ENCODE data around the gene PIGC. TPM values are rescaled to one million over a fixed set of nuclear protein-coding genes. Genes with fewer than 3 reads are reported as not detected.

Gene PIGC
- total and polyA plus RNA-seq, 2 donors (not counting 3 experiments of a cell fraction or from before 2014, with no cell fraction given) = 16.1 to 25.8 TPM

DNA sequence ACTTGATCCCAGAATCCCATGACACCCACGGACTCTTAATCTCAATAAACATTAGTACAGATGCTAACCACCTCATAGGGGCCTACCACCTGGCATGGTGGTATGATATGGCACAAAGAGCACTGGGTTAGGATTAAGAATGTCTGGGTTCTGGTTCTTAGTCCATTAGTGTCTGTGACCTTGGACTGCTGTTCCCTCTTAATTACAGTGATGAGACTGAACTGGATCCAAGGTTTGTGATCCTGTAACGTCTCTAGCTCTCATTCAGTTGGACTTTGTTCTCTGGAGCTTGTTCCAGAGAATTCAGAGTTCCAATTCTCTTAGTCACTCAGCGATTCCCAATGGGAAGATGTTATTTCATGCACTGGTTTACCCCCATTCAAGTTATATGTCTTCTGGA lies 23.6 kb upstream of the PIGC start:
- intact Hi-C loops (cut with micrococcal nuclease) = no loop called here
- ChIA-PET CTCF (interaction anchor here (1.3 to 2.2 kb wide), 2 partner anchors 16 to 19 kb away, joined by 3 to 6 read pairs; no protein-coding TSS in a partner anchor), POLR2A (no interaction called here)
- Histone ChIP-seq H3K36me3 (ENCODE audit: control insufficient read depth in 2 of 2, extremely low read depth in 1 of 2, insufficient read depth in 2 of 2, low read length in 2 of 2) (no peaks in the 10 kb centered on the region), H3K27ac (ENCODE audit: insufficient read depth, low read depth, low read length) (no peak overlapping the region), H2AFZ (ENCODE audit: low read depth, low read length) (no peak overlapping the region), H3K4me1 (ENCODE audit: control insufficient read depth, extremely low read depth, insufficient read depth, low read length) (no peaks in the 10 kb centered on the region), H4K20me1 (replicated peaks; ENCODE audit: control insufficient read depth, extremely low read depth, insufficient read depth, low read length) (no peaks in the 10 kb centered on the region), H3K4me2 (ENCODE audit: insufficient read depth, low read length) (no peak overlapping the region), H3K79me2 (ENCODE audit: control insufficient read depth, insufficient read depth, low read length) (no peaks in the 10 kb centered on the region), H3K9me3 (replicated peaks; ENCODE audit: control insufficient read depth, insufficient read depth, low read length) (no peaks in the 10 kb centered on the region), H3K4me3 (replicated peaks in 1 of 3; ENCODE audit: insufficient read depth in 1 of 3, low read depth in 1 of 3, low read length in 3 of 3) (no peak overlapping the region), H3K27me3 (ENCODE audit: control insufficient read depth in 2 of 2, insufficient read depth in 2 of 2, low read length in 2 of 2) (peaks cover 0 to 2% of the 10 kb centered on the region in 2 experiments), H3K9ac (replicated peaks; ENCODE audit: extremely low read depth, insufficient read depth, low read length) (no peak overlapping the region), H3K9me1 (replicated peaks; ENCODE audit: control insufficient read depth, extremely low read depth, insufficient read depth, low read length) (no peaks in the 10 kb centered on the region)
- FAIRE-seq = peak; percentile 78
- no peak for DNase-seq (ENCODE audit: low read depth, low spot score)
- BruUV-seq (replicated peaks) = no TSS peak
- dilution Hi-C loops (cut with MboI; ENCODE audit: extremely low pct_ligation_motif_present, low sequenced_read_pairs) = no loop called here
- TF ChIP-seq POLR2AphosphoS5 (IDR thresholded peaks at IDR 0.05; ENCODE audit: insufficient read depth, low read depth, low read length) (no peak), MYC (IDR thresholded peaks at IDR 0.05; ENCODE audit: low read depth, low read length) (no peak), FOS (IDR thresholded peaks at IDR 0.05; ENCODE audit: borderline replicate concordance, insufficient read depth, low read length) (no peak), EZH2 (IDR thresholded peaks at IDR 0.05; ENCODE audit: borderline replicate concordance, low read depth, low read length, severe bottlenecking) (no peak), JUN (IDR thresholded peaks at IDR 0.05; ENCODE audit: borderline replicate concordance, insufficient read depth, insufficient read length, low read depth) (no peak), GATA2 (IDR thresholded peaks at IDR 0.05; ENCODE audit: insufficient read depth, insufficient read length, low read depth, low read length) (no peak), POLR2A (IDR thresholded peaks at IDR 0.05; ENCODE audit: low read depth, low read length) (no peak)
- TF ChIP-seq, protein P1, sequence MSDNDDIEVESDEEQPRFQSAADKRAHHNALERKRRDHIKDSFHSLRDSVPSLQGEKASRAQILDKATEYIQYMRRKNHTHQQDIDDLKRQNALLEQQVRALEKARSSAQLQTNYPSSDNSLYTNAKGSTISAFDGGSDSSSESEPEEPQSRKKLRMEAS (IDR thresholded peaks at IDR 0.05; ENCODE audit: insufficient read depth, insufficient read length) = no peak
- TF ChIP-seq, protein P2, sequence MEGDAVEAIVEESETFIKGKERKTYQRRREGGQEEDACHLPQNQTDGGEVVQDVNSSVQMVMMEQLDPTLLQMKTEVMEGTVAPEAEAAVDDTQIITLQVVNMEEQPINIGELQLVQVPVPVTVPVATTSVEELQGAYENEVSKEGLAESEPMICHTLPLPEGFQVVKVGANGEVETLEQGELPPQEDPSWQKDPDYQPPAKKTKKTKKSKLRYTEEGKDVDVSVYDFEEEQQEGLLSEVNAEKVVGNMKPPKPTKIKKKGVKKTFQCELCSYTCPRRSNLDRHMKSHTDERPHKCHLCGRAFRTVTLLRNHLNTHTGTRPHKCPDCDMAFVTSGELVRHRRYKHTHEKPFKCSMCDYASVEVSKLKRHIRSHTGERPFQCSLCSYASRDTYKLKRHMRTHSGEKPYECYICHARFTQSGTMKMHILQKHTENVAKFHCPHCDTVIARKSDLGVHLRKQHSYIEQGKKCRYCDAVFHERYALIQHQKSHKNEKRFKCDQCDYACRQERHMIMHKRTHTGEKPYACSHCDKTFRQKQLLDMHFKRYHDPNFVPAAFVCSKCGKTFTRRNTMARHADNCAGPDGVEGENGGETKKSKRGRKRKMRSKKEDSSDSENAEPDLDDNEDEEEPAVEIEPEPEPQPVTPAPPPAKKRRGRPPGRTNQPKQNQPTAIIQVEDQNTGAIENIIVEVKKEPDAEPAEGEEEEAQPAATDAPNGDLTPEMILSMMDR (IDR thresholded peaks at IDR 0.05; ENCODE audit: extremely low read depth in 1 of 2, insufficient read depth in 1 of 2, low read depth in 1 of 2, low read length in 2 of 2) = no peak
